Lung (tissue), 12 donors: ENCODE measurements around the gene C4orf50. TPM values are rescaled to one million over a fixed set of nuclear protein-coding genes. Genes with fewer than 3 reads are reported as not detected.

Source experiments
- ATAC-seq: fragments of 200-7000 bp; cut with Tn5 transposase; one replicate; pipeline ENCODE4 v1.9.1; 2020; ENCODE audit warnings: moderate number of reproducible peaks; ENCODE audit not compliant: insufficient read depth, low FRiP score
- DNase-seq, 3 donors: peaks; one replicate each; pipeline ENCODE4 v3.0.0-alpha.2; 2013 to 2017
- H3K27ac ChIP-seq, 2 donors: one replicate each; pipeline ENCODE4 v1.5.1; 2013; ENCODE audit warnings: mild to moderate bottlenecking in 2 of 2, moderate library complexity in 2 of 2, control low read depth in 1 of 2, inconsistent platforms in 1 of 2, low read depth in 1 of 2, low read length in 1 of 2
- H3K27me3 ChIP-seq, 3 donors: one replicate each; pipeline ENCODE4 v1.5.1; 2013; ENCODE audit warnings: low read length in 2 of 3; ENCODE audit not compliant: control insufficient read depth in 3 of 3, insufficient read depth in 3 of 3
- H3K36me3 ChIP-seq, 4 donors: one replicate each; pipeline ENCODE4 v1.5.1; 2013; ENCODE audit warnings: low read length in 4 of 4, mild to moderate bottlenecking in 1 of 4, moderate library complexity in 1 of 4; ENCODE audit not compliant: control insufficient read depth in 4 of 4, insufficient read depth in 4 of 4
- H3K4me1 ChIP-seq, 5 donors: one replicate each; pipeline ENCODE4 v1.5.1; 2013; ENCODE audit warnings: low read length in 5 of 5, mild to moderate bottlenecking in 2 of 5, moderate library complexity in 1 of 5; ENCODE audit not compliant: control insufficient read depth in 5 of 5, insufficient read depth in 5 of 5
- H3K4me3 ChIP-seq: one replicate; pipeline ENCODE4 v1.5.1; 2013; ENCODE audit warnings: mild to moderate bottlenecking, control low read depth, moderate library complexity
- H3K9ac ChIP-seq, 2 donors: one replicate each; pipeline ENCODE4 v1.5.1; 2013; ENCODE audit warnings: low read length in 2 of 2, control low read depth in 1 of 2; ENCODE audit not compliant: insufficient read depth in 1 of 2
- H3K9me3 ChIP-seq, 4 donors: one replicate each; pipeline ENCODE4 v1.5.1; 2013; ENCODE audit warnings: low read length in 3 of 4, mild to moderate bottlenecking in 1 of 4, moderate library complexity in 1 of 4; ENCODE audit not compliant: control insufficient read depth in 4 of 4, insufficient read depth in 3 of 4
- WGBS, 2 donors: extraction: QIAGEN DNeasy Blood & Tissue Kit; methylation state at CpG; one replicate each; pipeline ENCODE4 v1.1.7; 2013; 5-methylcytosine and 5-hydroxymethylcytosine counted together
- polyA plus RNA-seq, 2 donors: library from polyadenylated mRNA; stranded (reverse); fragments of 200-250 nt; gene quantifications; one replicate each; pipeline ENCODE4 v1.2.1, GENCODE V29; 2013
- total RNA-seq, 2 donors: library from RNA; depleted of rRNA in 1 of 2; stranded (reverse); fragments of >200 nt in 1 of 2; gene quantifications; one replicate each; pipeline ENCODE4 v1.2.1, GENCODE V29; 2014 to 2021
- TF ChIP-seq, protein P1 (sequence below): IDR thresholded peaks from 2 replicates; pipeline ENCODE4 v1.5.1; 2012; ENCODE audit warnings: mild to moderate bottlenecking; ENCODE audit errors: control extremely low read depth, extremely low read depth
- donor health status: control.
- donor health status: control.
- donor health status: Bipolar disorder and iron deficiency.
- donor health status: healthy.
- donor health status: DM: yes; HTN: yes; CAD: no.

The C4orf50 gene
- total and polyA plus RNA-seq, 4 donors: 0.02 to 0.04 (median 0.03) TPM

DNA sequence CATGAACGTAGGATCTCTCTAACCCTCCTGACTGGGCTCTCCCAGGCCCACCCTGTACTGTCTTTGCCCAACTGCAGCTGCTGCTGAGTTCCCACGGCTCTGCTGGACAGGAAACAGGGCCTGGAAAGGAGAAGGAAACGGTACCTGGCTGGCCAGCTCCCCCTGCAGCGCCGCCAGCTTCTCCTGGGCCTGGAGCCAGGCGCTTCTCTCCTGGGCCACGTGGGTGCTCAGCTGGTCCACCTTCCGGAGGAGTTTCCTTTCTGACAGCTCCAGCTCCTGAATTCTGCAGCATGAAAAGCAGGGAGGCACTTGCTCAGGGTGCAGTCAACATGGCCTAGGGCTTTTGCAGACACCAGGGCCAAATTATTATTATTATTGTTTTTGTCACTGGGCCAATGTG is 6.5 kb downstream of the C4orf50 start:
- Histone ChIP-seq H3K4me1 (peaks cover 0 to 3% (median 0%) of the 10 kb centered on the region in 5 donors), H3K9me3 (no peaks in the 10 kb centered on the region), H3K27ac (no peak overlapping the region), H3K9ac (no peak overlapping the region), H3K36me3 (no peaks in the 10 kb centered on the region), H3K4me3 (no peak overlapping the region), H3K27me3 (peaks cover 0 to 28% (median 27%) of the 10 kb centered on the region in 3 donors)
- TF ChIP-seq, protein P1, sequence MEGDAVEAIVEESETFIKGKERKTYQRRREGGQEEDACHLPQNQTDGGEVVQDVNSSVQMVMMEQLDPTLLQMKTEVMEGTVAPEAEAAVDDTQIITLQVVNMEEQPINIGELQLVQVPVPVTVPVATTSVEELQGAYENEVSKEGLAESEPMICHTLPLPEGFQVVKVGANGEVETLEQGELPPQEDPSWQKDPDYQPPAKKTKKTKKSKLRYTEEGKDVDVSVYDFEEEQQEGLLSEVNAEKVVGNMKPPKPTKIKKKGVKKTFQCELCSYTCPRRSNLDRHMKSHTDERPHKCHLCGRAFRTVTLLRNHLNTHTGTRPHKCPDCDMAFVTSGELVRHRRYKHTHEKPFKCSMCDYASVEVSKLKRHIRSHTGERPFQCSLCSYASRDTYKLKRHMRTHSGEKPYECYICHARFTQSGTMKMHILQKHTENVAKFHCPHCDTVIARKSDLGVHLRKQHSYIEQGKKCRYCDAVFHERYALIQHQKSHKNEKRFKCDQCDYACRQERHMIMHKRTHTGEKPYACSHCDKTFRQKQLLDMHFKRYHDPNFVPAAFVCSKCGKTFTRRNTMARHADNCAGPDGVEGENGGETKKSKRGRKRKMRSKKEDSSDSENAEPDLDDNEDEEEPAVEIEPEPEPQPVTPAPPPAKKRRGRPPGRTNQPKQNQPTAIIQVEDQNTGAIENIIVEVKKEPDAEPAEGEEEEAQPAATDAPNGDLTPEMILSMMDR: no peak
- 3 to 11% methylated on average over 8 of the region's 8 CpGs for WGBS, 2 donors
- DNase-seq (peak; percentile 18 to 53 (median 28)), ATAC-seq (no peak)

DNA sequence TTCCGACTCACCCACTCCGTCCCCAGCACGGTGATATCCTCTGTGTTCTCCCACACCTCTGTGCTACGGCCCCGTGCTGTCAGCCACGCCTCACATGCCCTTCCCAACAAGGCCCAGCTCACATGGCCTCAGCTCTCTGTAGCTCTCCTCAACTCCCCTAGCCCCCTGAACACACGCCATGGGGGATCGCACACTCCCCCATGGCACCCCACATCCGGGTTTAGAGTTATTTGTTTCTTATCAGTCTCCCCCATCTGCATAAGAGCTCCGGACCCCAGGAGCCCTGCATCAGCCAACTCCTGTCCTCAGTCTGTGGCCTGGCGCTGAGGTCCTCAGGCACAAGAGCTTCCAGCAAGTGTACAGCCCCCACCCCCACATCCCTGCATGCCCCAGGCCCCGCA is 7.0 kb downstream of the C4orf50 start:
- H3K9me3 ChIP-seq: no peaks in the 10 kb centered on the region
- TF ChIP-seq, protein P1: no peak
- DNase-seq (no peak), ATAC-seq (no peak)
- no peak overlapping the region for H3K27ac ChIP-seq
- H3K36me3 ChIP-seq: no peaks in the 10 kb centered on the region
- 21 to 35% methylated on average over 11 to 12 of the region's 12 CpGs for WGBS, 2 donors
- no peak overlapping the region for H3K9ac ChIP-seq
- no peak overlapping the region for H3K4me3 ChIP-seq
- H3K27me3 ChIP-seq: peaks cover 0 to 30% (median 29%) of the 10 kb centered on the region in 3 donors
- peaks cover 0 to 3% (median 0%) of the 10 kb centered on the region in 5 donors for H3K4me1 ChIP-seq

DNA sequence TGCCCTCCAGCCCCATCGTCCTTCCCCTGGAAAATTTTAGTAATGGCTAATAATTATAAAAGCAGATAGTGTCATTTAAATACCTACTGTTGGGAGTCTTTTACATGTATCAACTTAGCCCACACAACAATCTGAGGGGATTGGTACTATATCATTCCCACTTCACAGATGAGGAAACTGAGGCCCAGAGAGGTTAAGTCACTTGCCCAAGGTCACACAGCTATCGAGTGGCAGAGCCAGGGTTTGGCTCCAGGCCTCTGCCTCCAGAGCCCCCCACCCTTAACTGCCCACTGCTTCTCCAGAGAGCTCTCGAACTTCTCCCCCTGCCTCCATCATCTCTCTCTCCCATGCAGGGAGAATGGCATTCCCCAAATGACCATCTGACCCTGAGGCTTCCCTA is 7.4 kb downstream of the C4orf50 start:
- TF ChIP-seq, protein P1: no peak
- peaks cover 0 to 30% (median 29%) of the 10 kb centered on the region in 3 donors for H3K27me3 ChIP-seq
- WGBS, 2 donors: 68 to 86% methylated on average over 3 of the region's 3 CpGs

DNA sequence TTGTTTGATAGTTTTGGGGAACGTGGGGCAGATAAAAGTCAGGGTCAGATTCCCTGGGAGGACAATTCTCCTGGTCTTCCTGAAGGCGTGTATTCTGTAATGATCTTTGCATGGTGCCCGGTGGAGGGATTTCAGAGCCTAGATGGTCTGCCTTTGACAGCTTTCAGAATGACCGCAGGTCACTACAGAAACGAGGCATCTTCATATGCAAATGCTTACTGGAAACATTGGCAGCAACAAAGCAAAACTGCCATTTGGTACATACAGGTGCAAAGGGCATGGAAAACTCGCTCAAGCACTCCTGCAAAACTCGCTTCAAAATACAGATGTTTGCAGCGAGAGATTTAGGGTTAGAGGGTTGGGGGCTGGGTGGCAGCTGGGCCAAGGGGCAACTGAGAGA is 8.8 kb downstream of the C4orf50 start:
- no peak overlapping the region for H3K27ac ChIP-seq
- no peak overlapping the region for H3K4me3 ChIP-seq
- ATAC-seq (no peak), DNase-seq (no peak)
- no peaks in the 10 kb centered on the region for H3K36me3 ChIP-seq
- 44 to 67% methylated on average over 8 of the region's 8 CpGs for WGBS, 2 donors
- H3K4me1 ChIP-seq: peaks cover 0 to 3% (median 0%) of the 10 kb centered on the region in 5 donors
- no peaks in the 10 kb centered on the region for H3K9me3 ChIP-seq
- H3K9ac ChIP-seq: no peak overlapping the region
- peaks cover 0 to 30% (median 29%) of the 10 kb centered on the region in 3 donors for H3K27me3 ChIP-seq
- TF ChIP-seq, protein P1: no peak

More for the DNA sequence above, 7.4 kb downstream of the C4orf50 start:
- no peak overlapping the region for H3K4me3 ChIP-seq
- no peaks in the 10 kb centered on the region for H3K36me3 ChIP-seq
- ATAC-seq: no peak
- no peak overlapping the region for H3K27ac ChIP-seq
- peaks cover 0 to 3% (median 0%) of the 10 kb centered on the region in 5 donors for H3K4me1 ChIP-seq
- no peak for DNase-seq
- no peaks in the 10 kb centered on the region for H3K9me3 ChIP-seq
- no peak overlapping the region for H3K9ac ChIP-seq
